GM23338 (cell line): Measurements from ENCODE around the gene RNH1. TPM values are rescaled to one million over a fixed set of nuclear protein-coding genes. Genes with fewer than 3 reads are reported as not detected.

Experiments
- ATAC-seq: fragments of 200-7000 bp; cut with Tn5 transposase; 3 replicates; pipeline ENCODE4 v1.9.1; 2020
- DNase-seq: peaks from one replicate; pipeline ENCODE4 v3.0.0-alpha.2; 2015; ENCODE audit warnings: low spot score
- H2AFZ ChIP-seq: fragments of 200-600 bp; sonication (generic); 2 replicates; pipeline ENCODE4 v1.8.0; 2016; ENCODE audit warnings: antibody characterized with exemption, mild to moderate bottlenecking, moderate library complexity
- H3F3A ChIP-seq: fragments of 200-600 bp; sonication (generic); replicated peaks from 2 replicates; pipeline ENCODE4 v1.8.0; 2017; ENCODE audit warnings: antibody characterized with exemption, mixed run types, low read depth
- H3K27ac ChIP-seq: fragments of 200-600 bp; sonication (generic); 2 replicates; pipeline ENCODE4 v1.6.1; 2016; ENCODE audit warnings: low read depth
- H3K27me3 ChIP-seq: fragments of 200-600 bp; sonication (generic); 2 replicates; pipeline ENCODE4 v1.8.0; 2016; ENCODE audit warnings: mild to moderate bottlenecking, mixed run types, moderate library complexity; ENCODE audit not compliant: insufficient read depth
- H3K36me3 ChIP-seq: fragments of 200-600 bp; sonication (generic); 2 replicates; pipeline ENCODE4 v1.8.0; 2016; ENCODE audit warnings: mild to moderate bottlenecking; ENCODE audit not compliant: insufficient read depth
- H3K4me1 ChIP-seq: fragments of 200-600 bp; sonication (generic); 2 replicates; pipeline ENCODE4 v1.8.0; 2016; ENCODE audit warnings: mild to moderate bottlenecking, moderate library complexity; ENCODE audit not compliant: insufficient read depth
- H3K4me2 ChIP-seq: fragments of 200-600 bp; sonication (generic); 2 replicates; pipeline ENCODE4 v1.7.1; 2017; ENCODE audit warnings: mixed run types
- H3K4me3 ChIP-seq: fragments of 200-600 bp; sonication (generic); 2 replicates; pipeline ENCODE4 v1.6.1; 2016; ENCODE audit warnings: mixed run types
- H3K79me2 ChIP-seq: fragments of 200-600 bp; sonication (generic); replicated peaks from 2 replicates; pipeline ENCODE4 v1.8.0; 2017; ENCODE audit warnings: mild to moderate bottlenecking; ENCODE audit not compliant: insufficient read depth
- H3K9me2 ChIP-seq: fragments of 200-600 bp; sonication (generic); 2 replicates; pipeline ENCODE4 v1.8.0; 2017; ENCODE audit not compliant: insufficient read depth
- H4K20me1 ChIP-seq: fragments of 200-600 bp; sonication (generic); replicated peaks from 2 replicates; pipeline ENCODE4 v1.8.0; 2017; ENCODE audit warnings: mild to moderate bottlenecking; ENCODE audit not compliant: insufficient read depth
- H3K27ac Mint-ChIP-seq: 2 replicates; pipeline ENCODE4 v1.8.0; 2020; ENCODE audit warnings: inconsistent platforms, mild to moderate bottlenecking, moderate library complexity, mixed read lengths
- H3K27me3 Mint-ChIP-seq: 3 replicates; pipeline ENCODE4 v1.8.0; 2022; ENCODE audit warnings: low read depth, mild to moderate bottlenecking, moderate library complexity, mixed read lengths, inconsistent platforms; ENCODE audit not compliant: insufficient read depth, poor library complexity
- H3K36me3 Mint-ChIP-seq: 3 replicates; pipeline ENCODE4 v1.8.0; 2021; ENCODE audit warnings: low read depth, mild to moderate bottlenecking, inconsistent platforms, moderate library complexity, mixed read lengths
- H3K4me1 Mint-ChIP-seq: 3 replicates; pipeline ENCODE4 v1.8.0; 2020; ENCODE audit warnings: mild to moderate bottlenecking, inconsistent platforms, mixed read lengths
- H3K4me3 Mint-ChIP-seq: 3 replicates; pipeline ENCODE4 v1.8.0; 2021; ENCODE audit warnings: moderate library complexity, mild to moderate bottlenecking, inconsistent platforms, mixed read lengths
- H3K9me3 Mint-ChIP-seq: 3 replicates; pipeline ENCODE4 v1.8.0; 2020; ENCODE audit warnings: moderate library complexity, mild to moderate bottlenecking, inconsistent platforms, mixed read lengths
- CREB1 ChIP-seq: fragments of 250-450 bp; sonication (Bioruptor Pico); IDR thresholded peaks from 2 replicates; pipeline ENCODE4 v1.5.0; 2020; ENCODE audit warnings: low read depth, mild to moderate bottlenecking, moderate library complexity
- CTCF ChIP-seq, 2 experiments: fragments of 200-600 bp in 1 of 2; sonication (generic) in 1 of 2; conservative IDR thresholded peaks; 2 replicates each; pipeline versions ENCODE4 v1.5.1 to v1.6.1; 2016 to 2017; ENCODE audit warnings: antibody characterized with exemption in 2 of 2, low read depth in 2 of 2, mild to moderate bottlenecking in 2 of 2, moderate library complexity in 1 of 2
- ETS1 ChIP-seq: IDR thresholded peaks from 2 replicates; pipeline ENCODE4 v1.6.1; 2016; ENCODE audit warnings: antibody characterized with exemption
- EZH2 ChIP-seq: fragments of 200-600 bp; sonication (generic); IDR thresholded peaks from one replicate; pipeline ENCODE4 v1.8.0; 2017; ENCODE audit warnings: antibody characterized with exemption, mild to moderate bottlenecking, low read depth; ENCODE audit not compliant: unreplicated experiment
- EZH2phosphoT487 ChIP-seq: fragments of 200-600 bp; sonication (generic); IDR thresholded peaks from one replicate; pipeline ENCODE4 v1.8.1; 2018; ENCODE audit warnings: antibody characterized with exemption; ENCODE audit not compliant: unreplicated experiment
- JUNB ChIP-seq: IDR thresholded peaks from one replicate; pipeline ENCODE4 v1.6.1; 2016; ENCODE audit warnings: antibody characterized with exemption; ENCODE audit not compliant: unreplicated experiment
- NANOG ChIP-seq: IDR thresholded peaks from 2 replicates; pipeline ENCODE4 v1.6.1; 2016; ENCODE audit warnings: antibody characterized with exemption, borderline replicate concordance
- POLR2AphosphoS5 ChIP-seq: IDR thresholded peaks from 2 replicates; pipeline ENCODE4 v1.6.1; 2016; ENCODE audit warnings: antibody characterized with exemption, low read depth
- REST ChIP-seq: IDR thresholded peaks from one replicate; pipeline ENCODE4 v1.6.1; 2018; ENCODE audit warnings: antibody characterized with exemption; ENCODE audit not compliant: unreplicated experiment
- STAT1 ChIP-seq: IDR thresholded peaks from one replicate; pipeline ENCODE4 v1.6.1; 2016; ENCODE audit warnings: antibody characterized with exemption; ENCODE audit not compliant: unreplicated experiment
- ZNF114 ChIP-seq: fragments of 250-450 bp; sonication (Bioruptor Pico); IDR thresholded peaks from 2 replicates; pipeline ENCODE4 v1.5.0; 2020; ENCODE audit warnings: mild to moderate bottlenecking, moderate library complexity
- ZNF331 ChIP-seq: fragments of 250-450 bp; sonication (Bioruptor Pico); IDR thresholded peaks from 2 replicates; pipeline ENCODE4 v1.5.0; 2020; ENCODE audit warnings: low read depth, mild to moderate bottlenecking, moderate library complexity
- ZNF462 ChIP-seq: fragments of 250-450 bp; sonication (Bioruptor Pico); IDR thresholded peaks from 2 replicates; pipeline ENCODE4 v1.5.0; 2020; ENCODE audit warnings: mild to moderate bottlenecking, moderate library complexity
- polyA plus RNA-seq: library from polyadenylated mRNA; unstranded; fragments of >200 nt; fragmentation: Nextera tagmentation; extraction: Ambion mirVana; gene quantifications from 2 replicates; pipeline ENCODE4 v1.2.1, GENCODE V29; 2016
- total RNA-seq: library from RNA; depleted of rRNA; stranded (reverse); fragments of >200 nt; shearing (Covaris generic); gene quantifications from 2 replicates; pipeline ENCODE4 v1.2.3, GENCODE V29; 2014

RNH1 gene
- total and polyA plus RNA-seq, 2 experiments from 2014 or later, result 33.3 to 56.3 TPM

GRCh38 chr11:516400-516799 is 9.4 kb upstream of the RNH1 start:
- no peaks in the 10 kb centered on the region for H4K20me1 ChIP-seq
- peaks cover 8% of the 10 kb centered on the region for H3K27me3 Mint-ChIP-seq
- H3K27ac Mint-ChIP-seq, result no peak overlapping the region
- no peak overlapping the region for H3K4me3 ChIP-seq
- peaks cover 42% of the 10 kb centered on the region for H3K9me3 Mint-ChIP-seq
- H3K27ac ChIP-seq, result no peak overlapping the region
- no peak for DNase-seq
- H3K4me1 Mint-ChIP-seq, result no peaks in the 10 kb centered on the region
- TF ChIP-seq EZH2 (no peak), ZNF114 (CRISPR knock-in tag) (no peak), CREB1 (CRISPR knock-in tag) (no peak), POLR2AphosphoS5 (no peak), ZNF331 (CRISPR knock-in tag) (no peak), JUNB (no peak), ETS1 (no peak), NANOG (no peak), STAT1 (no peak), CTCF (conservative IDR thresholded peaks at IDR 0.05; ENCODE audit: low read depth in 2 of 2) (no peak), EZH2phosphoT487 (no peak), ZNF462 (no peak), REST (no peak)
- H3K4me3 Mint-ChIP-seq, result no peak overlapping the region; the same call in 2 of the 3 replicates
- H3F3A ChIP-seq, result 0 out of 2 replicates have a peak, but pooled peaks cover 8% of the 10 kb centered on the region
- no peak overlapping the region for H2AFZ ChIP-seq
- H3K79me2 ChIP-seq, result no peaks in the 10 kb centered on the region
- no peaks in the 10 kb centered on the region for H3K27me3 ChIP-seq
- peaks cover 50% of the 10 kb centered on the region for H3K36me3 Mint-ChIP-seq
- no peaks in the 10 kb centered on the region for H3K4me1 ChIP-seq
- no peaks in the 10 kb centered on the region for H3K36me3 ChIP-seq
- H3K9me2 ChIP-seq, result no peaks in the 10 kb centered on the region
- H3K4me2 ChIP-seq, result no peak overlapping the region
- no peak for ATAC-seq
